COR-L47 (cell line): Measurements from ENCODE around the gene ROBO1.

Source experiments
- DNase-seq: peaks from one replicate; lab custom pipeline; 2025; lab: John Stamatoyannopoulos, UW

The ROBO1 gene

DNA sequence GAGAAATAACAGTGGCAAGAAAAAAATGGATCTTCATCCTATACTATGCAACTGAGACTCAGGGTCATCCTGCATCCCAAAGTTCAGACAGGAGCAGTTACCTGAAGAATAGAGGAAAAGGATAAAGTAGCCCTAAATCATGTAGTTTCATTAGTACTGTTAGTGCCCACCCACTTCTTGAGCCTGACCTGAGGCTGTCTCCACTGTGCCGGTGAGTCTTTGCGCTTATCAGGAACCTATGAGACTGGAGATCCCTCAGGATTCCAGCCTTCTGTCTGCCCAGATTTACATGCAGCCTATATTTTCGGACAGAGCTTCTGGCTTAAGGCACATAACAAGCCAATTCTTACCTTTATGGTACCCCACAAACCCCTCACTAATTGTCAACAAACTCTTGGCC lies 791.6 kb downstream of the ROBO1 start:
- no peak for DNase-seq

DNA sequence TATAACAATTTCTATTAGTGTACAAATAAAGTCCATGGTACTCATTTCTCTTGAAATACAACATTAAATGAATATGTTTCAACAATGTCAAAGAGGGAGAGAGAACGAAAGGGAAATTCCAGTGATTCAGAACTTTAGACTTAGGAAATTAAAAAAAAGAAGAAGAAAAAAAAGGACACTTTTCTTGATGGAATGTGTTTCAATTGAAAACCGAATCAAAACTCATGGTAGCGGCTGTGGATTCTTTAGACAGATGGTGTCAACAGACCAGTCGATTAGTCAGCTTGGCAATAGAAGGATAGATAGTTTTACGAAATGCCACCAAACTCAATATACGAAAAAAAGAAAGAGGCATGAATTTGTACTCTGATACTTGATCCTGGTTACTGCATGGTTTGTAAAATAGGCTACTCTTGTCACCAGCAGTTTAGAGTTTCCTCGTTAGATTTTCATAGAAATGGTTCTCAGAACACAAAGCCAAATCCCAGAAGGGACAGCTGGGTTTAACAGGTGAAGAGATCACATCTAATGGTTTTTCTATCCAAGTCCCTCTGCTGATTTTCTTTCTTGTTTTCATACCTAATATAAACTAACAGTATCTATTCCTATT lies 793.5 kb downstream of the ROBO1 start:
- DNase-seq, result no peak

DNA sequence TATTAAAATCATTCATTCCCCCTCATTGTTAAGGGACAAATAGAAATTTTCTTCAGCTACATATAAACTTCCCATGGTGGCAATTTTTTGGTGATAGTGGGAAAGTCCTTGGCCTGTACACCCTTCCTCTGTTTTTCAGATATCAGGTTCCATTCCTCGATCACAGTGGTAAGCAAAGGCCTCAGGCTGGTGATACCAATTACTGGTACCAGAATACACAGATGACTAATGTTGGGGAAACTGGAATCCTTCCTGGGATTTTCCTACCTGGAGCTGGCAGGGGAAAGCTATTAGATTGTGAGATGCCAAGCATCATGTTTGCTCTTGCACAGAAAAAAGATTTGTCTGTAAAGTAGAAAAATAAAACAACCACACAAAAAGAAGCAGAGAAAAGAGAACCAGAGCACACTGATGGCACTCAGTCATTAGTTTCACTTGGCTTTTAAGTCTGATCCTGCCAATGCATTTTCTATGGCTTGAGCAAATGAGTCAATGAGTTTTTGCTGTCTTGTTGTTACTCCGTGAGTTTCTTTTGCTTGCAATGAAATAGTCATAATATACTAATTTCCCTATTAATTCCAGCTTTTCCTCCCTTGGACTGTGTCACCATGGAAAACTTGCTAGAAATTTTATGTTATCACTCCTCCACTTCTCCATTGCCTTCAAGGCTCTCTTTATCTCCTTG lies 795.0 kb downstream of the ROBO1 start:
- DNase-seq, result no peak

DNA sequence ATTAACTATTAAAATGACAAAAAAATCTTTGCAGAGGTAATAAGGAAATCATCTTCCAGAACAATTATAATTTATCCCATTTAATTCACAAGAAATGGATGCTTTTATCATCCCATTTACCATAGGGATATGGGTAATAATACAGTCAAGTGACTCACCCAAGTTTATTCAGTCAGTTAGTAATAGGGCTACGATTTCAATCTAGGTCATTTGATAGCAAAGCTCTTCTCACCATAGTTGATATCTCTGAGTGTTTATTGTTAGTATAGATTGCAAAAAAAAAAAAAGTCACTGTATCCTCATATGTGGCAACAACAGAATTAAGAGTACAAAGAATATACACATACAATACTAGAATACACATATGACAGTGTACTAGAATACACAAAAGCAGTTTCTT lies 797.1 kb downstream of the ROBO1 start:
- DNase-seq, result no peak

DNA sequence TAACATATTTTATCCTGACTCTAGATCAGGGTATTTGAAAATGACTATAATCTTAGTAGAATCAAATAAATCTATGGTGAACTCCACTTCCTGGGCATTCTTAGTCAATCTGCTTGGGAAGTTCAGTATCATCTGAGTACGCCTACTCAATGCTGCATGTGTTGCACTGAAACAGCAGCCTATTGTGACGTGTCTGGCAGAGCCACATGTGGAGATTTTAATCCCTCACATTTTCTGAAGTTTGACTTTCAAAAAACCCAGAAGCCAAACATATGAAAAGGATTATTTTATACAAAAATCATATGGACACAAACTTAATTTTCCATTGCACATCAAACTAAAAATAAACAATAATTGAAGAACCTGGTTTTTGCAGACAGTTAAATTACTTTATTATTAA lies 798.3 kb downstream of the ROBO1 start:
- no peak for DNase-seq

DNA sequence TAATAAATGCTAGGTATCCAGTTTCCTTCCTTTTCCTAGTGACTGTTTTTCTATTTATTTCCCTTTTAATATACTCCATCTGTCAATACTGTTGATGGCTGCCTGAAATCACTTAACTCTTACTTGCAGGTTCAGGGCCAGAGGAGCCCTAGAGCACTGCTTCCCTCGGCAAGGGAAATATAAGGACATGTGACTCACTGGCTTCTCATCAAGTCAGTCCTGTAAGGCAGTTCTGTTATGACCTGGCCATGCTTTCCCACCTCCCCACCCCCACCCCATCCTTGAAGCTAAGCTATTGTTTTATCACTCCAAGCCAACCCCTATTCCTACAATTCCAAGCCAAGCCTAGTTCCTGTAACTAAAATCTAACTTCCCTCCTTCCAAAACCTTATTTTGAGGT lies 800.7 kb downstream of the ROBO1 start:
- DNase-seq, result no peak

DNA sequence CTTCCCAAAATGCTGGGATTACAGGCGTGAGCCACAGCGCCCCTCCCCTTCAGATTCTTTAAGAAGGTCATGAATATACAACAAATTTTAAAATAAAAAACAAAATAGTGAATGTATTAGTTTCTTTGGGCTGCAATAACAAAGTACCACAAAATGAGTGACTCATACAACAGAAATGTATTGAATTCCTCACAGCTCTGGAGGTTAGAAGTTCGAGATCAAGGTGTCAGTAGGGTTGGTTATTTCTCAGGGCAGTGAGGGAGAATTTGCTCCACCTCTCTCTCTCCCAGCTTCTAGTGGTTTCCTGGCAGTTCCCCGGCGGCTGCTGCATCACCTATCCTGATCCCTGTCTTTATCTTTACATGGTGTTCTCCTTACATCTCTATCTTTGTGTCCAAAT lies 804.0 kb downstream of the ROBO1 start:
- no peak for DNase-seq

DNA sequence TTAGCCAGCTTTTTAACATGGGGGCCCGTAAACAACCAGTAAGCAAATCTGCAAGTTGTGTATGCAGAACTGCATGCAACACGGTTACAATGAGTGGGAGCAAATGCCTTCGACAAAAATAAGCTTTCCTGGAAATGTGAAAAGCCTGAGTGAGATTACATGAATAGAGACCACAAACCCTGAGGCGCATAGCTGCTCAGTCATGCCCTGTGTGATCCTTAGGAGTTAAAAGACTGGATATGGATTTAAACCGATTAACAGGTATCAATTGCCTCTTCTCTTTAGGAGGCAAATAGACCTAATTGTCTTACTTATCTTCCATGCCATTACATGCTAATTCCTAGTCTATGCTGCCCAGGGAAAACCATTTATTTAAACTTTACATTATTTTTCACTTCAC lies 810.3 kb downstream of the ROBO1 start:
- DNase-seq, result no peak

DNA sequence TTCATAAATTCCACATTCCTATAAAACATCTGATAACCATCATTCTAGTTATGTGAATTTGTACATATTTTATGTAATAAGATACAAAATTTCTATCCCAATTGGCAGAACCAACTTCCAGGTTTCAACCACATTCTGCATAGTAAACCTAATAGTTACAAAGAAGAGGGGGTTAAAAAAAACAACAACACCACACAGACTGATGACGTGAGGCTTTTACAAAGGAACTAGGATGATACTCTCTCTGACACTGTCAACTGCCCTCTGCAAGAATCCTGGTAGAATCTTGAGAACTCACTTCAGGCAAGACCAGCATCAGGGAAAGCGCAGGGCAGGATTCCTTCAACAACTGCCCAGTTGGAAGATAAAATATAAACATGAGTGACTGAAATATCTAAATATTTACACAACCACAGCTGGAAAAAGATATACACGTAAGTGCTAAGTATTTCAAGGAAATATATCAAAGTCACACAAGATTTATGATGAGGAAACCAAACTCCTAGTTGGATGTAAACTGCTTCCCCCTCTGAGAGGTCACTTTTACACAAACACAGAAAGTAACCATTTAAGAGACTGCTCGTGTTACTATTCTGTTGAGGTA lies 816.4 kb downstream of the ROBO1 start:
- DNase-seq, result no peak

DNA sequence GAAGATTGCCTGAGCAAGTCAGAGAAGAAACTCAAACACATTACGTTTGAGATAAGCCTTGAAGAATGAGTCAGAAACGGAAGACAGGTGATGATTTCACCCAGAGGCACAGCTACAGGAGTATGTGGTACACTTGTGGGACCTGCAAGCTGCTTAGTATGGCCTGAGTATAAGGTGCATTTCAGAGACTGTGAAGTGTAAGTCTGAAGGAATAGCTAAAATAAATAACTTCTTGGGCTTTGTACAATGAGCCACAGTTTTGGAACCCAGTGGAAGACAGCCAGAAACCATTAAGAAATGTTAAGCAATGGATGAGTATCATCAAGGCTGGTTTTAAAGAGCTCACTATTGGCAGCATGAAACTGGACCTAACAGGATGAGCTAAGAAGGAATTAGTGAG lies 826.2 kb downstream of the ROBO1 start:
- DNase-seq, result no peak

DNA sequence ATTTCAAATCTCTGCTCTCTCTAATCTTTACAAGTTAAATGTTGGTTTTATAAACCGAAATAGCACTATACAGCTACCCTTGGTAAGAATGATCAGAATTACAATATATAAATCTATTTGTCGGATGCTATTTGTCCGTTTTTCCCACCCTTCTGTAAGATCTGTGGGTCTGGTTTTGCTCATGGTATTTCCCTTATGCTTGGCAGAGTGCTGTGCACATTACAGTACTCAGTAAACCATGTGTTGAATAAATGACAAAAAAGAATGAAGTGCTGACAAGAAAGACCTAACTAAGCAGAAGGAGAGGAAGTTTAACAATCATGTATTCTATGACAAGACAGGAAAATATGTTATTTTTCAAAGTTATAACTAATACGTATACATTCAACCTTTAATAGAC lies 827.2 kb downstream of the ROBO1 start:
- DNase-seq, result no peak

DNA sequence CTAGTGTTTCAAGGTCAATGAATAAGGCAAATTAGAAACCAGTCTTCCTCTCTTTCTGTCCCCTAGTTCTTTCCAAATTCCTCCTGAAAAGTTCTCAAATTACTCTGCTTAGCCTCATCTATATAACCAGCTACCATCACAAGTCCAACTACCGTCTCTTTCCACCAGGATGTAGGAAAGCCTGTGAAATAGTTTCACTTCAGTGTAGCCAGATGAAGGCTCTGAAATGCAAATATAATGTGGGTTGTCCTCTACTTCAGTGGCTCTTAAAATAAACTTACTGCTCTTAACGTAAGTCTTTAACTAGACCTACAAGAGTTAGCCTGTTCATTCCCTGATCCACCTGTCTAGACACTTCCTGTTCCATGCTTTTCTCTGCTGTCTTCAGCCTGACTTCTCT lies 827.7 kb downstream of the ROBO1 start:
- no peak for DNase-seq

DNA sequence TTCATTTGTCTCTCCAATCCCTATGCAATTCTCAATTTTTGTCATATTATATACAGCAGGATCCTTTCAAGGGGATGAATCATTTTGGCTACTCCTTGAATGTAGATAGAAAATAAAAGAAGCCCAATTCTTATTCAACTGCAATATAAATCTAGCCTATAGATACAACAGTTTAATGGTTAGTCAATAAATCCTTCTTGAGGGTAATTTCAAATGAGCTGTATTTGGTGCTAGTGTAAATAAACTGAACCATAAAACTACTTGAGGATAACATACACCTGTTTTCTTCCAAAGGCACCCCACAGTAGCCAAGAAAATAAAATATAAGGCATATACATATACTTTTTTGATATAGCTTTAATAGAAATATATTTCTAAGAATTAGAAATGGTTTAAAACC lies 830.3 kb downstream of the ROBO1 start:
- no peak for DNase-seq

DNA sequence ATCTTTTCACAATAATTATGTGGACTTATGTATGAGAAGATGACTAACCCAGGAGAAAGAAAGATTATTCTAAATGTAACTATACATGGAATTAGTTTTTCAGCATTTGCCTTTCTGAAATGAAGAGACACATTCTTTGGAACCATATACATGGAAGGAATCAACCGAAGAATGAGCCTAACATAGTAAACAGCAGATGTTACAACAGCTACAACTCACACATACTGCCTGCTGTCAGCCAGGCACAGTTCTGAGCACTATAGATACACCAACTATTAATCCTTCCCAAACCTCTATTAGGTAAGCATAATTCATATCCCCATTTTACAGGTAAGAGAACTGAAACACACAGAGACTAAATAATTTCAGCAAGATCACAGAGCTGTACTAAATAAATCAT lies 840.0 kb downstream of the ROBO1 start:
- DNase-seq, result no peak

DNA sequence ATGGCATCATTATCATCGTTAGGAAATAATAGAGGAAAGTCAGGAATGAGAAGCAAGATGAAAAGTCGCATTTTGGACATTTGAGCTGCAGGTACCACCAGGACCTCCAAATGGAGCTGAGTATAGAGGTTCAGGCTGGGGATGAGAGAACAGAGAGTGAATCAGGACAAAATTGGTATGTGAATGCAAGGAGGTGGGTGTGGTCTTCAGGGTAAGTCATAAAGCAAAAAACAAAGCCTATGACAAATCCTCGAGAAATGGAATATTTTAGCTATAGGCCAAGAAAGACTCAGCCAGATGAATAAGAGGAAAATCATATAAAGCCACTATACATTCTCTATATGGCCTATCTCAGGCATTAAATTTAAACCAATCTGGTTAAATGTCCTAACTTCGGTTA lies 841.3 kb downstream of the ROBO1 start:
- no peak for DNase-seq

DNA sequence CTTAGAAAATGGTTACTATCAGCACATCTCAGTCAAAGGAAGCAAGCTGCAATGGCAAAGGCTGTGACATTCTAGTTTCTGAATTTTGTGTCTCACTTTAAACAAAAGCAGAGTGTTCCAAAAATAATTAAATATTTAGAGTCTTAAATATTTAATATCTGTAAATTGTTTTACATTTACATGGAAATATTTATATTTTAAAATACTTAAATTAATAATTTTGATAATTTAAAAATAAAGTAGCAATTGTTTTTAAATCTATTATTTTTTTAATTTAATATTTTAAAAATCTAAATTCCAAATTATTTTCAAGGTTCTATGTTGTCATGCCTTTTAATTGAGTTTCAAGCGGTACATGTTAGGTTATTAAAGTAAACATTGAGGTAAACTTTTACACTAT lies 843.1 kb downstream of the ROBO1 start:
- no peak for DNase-seq

DNA sequence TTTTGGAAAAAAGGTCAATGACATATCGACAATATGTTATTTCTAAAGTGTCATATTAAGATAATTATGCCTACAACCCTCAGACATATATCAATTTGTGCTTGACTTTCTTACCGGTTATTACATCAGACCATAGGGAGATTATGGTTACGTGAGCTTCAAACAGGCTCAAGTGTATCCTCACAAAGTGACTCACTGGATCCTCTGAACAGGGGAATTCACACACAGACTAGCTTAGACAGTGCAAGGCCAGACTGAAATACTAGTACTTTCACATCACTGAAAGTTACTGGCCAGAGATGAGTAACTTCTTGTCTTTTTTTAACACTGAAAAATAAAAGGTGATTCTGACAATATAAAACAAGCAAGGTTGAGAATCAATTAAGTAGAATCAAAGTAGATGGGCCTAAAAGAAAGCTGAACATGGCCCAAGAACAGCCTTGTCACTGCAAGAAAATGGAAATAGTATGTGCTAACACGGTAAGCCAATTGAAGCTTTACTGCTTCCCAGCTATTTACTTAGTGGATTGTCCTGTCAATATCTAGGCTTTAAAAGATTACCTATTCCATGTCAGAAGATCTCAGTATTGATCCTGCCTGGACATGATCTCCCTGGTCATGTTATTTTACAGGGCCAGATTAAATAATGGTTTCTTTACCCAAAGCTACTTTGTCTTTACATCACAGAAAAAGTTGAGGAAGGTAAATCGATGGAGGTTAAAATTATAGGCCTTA lies 848.6 kb downstream of the ROBO1 start:
- DNase-seq, result no peak

DNA sequence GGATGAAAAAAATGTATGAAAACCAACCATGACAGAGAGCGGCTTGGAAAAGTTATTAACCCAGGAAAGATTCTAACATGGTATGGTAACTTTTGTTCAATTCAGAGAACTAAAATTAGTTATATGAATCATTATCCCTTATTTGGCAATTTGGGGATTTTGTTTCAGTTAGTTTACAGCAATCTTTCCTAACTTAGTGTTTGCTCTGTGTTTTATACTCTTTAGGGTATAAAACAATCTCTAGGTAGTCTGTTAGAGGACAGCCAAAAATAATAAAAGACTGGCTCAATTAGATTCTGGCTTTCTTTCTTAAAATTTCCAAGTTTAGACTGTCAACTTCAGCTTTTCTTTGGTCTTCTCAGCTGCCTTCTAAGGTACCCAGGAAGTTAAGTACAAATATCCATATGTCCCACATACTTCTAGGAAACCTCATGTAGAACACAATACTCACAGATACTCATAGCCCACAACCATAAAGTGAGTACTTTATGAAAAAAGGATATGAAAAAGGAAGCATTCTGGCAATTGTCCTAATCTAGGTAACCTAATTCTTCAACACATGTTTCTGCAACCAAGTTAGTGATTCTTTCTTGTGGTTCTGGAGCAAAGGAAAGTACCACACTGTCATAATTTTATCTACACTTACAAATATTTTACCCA lies 849.3 kb downstream of the ROBO1 start:
- DNase-seq, result no peak

DNA sequence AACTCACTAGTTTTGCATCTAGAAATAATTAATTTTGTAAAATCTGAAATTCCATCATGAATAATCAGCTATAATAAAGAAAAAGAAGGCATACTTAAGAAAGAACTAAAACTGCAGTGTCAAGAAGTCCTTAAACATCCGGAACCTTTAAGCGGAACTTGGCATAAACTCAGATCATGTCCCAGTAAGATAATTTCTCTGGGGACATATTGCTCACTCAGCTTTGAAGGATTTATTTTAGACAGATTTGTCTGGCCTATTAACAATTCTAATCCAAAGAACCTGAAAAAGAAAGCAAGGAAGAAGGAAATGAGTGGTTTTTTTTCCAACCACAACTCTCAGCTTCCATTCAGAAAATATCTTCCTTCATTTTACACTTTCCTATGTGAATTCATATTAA lies 850.3 kb downstream of the ROBO1 start:
- DNase-seq, result no peak

DNA sequence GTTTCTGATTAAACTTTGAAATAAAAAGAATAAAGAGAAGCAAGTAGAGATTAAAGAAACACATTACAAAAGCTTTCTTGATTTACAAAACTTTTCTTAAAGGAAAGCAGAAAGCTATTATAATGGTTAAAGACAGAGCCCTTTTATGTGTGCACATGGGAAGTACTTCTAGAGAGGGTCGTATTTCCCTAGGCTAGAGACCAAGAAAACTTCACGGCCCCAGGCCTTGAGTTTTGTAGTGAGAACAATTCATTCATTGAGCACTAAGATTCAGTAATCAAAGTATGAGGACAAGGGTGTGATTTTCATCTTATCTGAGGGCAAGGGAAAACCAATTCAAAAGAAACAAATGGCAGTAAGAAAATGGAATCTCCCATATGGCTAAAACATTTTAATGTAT lies 854.1 kb downstream of the ROBO1 start:
- no peak for DNase-seq

DNA sequence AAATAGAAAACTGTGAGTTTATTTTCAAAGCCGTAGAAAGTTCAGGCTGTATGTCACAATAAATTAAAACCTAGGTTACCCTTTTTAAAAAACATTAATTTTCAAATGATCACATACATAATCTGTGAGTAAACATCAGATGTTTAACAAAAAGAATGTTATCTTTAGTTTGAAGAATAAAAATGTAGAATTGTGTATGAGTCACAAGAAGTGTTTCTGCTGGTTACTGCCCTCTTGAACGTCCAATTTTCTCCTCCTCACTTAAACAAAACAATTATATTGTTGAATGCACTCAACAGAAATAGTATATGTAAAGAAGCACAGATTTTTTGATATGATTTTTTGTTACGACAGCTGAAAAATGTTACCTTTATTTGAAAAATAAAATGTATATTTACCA lies 855.1 kb downstream of the ROBO1 start:
- DNase-seq, result no peak

DNA sequence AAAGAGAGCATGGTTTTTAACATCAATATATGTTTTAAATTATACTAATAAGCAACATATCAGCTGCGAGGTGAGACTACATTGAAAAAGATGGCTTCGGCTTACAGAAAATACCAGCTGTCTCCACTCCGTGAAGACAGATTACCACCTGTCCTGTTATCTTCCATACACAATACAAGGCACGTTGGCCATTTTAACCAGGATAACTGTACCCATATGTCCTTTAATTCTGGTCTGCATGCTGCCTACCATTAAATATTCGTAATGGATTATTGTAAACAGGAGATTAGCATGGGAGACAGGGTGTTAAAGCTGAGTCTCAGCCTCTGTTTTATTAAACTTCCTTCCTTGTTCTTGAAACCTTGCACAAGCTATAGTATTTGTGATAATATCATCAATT lies 855.5 kb downstream of the ROBO1 start:
- DNase-seq, result no peak

DNA sequence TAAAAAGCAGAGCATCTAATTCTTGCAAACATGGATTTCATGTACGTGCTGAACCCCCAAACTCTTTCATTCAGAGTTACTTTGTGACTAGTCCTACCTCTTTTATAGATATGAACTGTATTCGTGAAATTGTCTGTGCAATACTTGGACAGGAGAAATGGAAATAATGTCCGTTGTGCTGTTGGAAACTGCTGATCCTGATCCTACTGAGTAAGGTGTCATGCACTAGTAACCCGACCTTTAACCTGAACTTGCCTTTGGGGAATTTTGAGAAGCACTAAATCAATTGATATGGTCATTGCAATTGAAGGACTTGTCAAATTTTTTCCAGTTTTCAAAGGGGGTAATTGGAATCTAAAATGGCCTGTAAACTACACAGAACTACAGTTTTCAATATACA lies 856.4 kb downstream of the ROBO1 start:
- DNase-seq, result no peak
